SU-DHL-6 (cell line): ENCODE results near the gene BTBD9.

Experiments
- H2AFZ ChIP-seq: fragments of 200-600 bp; sonication (generic); 2 replicates; pipeline ENCODE4 v1.6.1; 2014; ENCODE audit warnings: low read depth, mild to moderate bottlenecking, moderate library complexity, mixed read lengths, antibody characterized with exemption, low read length; ENCODE audit not compliant: severe bottlenecking
- H3F3A ChIP-seq: fragments of 200-600 bp; shearing (Covaris generic); 2 replicates; pipeline ENCODE4 v1.6.0; 2016; ENCODE audit warnings: antibody characterized with exemption, mild to moderate bottlenecking; ENCODE audit not compliant: insufficient read depth
- H3K27ac ChIP-seq: fragments of 200-600 bp; sonication (generic); 2 replicates; pipeline ENCODE4 v1.5.1; 2016; ENCODE audit warnings: low read depth, mild to moderate bottlenecking, low read length, moderate library complexity, mixed read lengths
- H3K27me3 ChIP-seq: fragments of 200-600 bp; sonication (generic), shearing (Covaris generic); 2 replicates; pipeline ENCODE4 v1.6.0; 2014; ENCODE audit warnings: mild to moderate bottlenecking, low read length
- H3K36me3 ChIP-seq: fragments of 200-600 bp; sonication (generic); 2 replicates; pipeline ENCODE4 v1.6.1; 2014; ENCODE audit warnings: mild to moderate bottlenecking, low read length, mixed read lengths
- H3K4me2 ChIP-seq: fragments of 300-600, 200-600 bp; shearing (Covaris generic), sonication (generic); 2 replicates; pipeline ENCODE4 v1.6.0; 2014; ENCODE audit warnings: low read length, low read depth, mild to moderate bottlenecking; ENCODE audit not compliant: poor library complexity, severe bottlenecking
- H3K4me3 ChIP-seq: fragments of 200-600 bp; sonication (generic); 2 replicates; pipeline ENCODE4 v1.5.1; 2014; ENCODE audit warnings: antibody characterized with exemption, low read length, mild to moderate bottlenecking, mixed read lengths; ENCODE audit not compliant: insufficient read depth, poor library complexity, severe bottlenecking
- H3K79me2 ChIP-seq: fragments of 200-600 bp; sonication (generic); 2 replicates; pipeline ENCODE4 v1.6.1; 2014; ENCODE audit warnings: mild to moderate bottlenecking, low read length, moderate library complexity; ENCODE audit not compliant: insufficient read depth
- H3K9ac ChIP-seq: fragments of 200-600 bp; sonication (generic); 2 replicates; pipeline ENCODE4 v1.7.0; 2014; ENCODE audit warnings: mild to moderate bottlenecking, low read length
- H3K9me2 ChIP-seq: fragments of 200-600 bp; sonication (generic); replicated peaks from 2 replicates; pipeline ENCODE4 v1.6.1; 2014; ENCODE audit warnings: low read length; ENCODE audit not compliant: insufficient read depth
- H3K9me3 ChIP-seq: fragments of 200-600 bp; sonication (generic); 2 replicates; pipeline ENCODE4 v1.6.1; 2014; ENCODE audit warnings: low read length, mixed read lengths; ENCODE audit not compliant: insufficient read depth
- H4K20me1 ChIP-seq: fragments of 200-600 bp; sonication (generic); 2 replicates; pipeline ENCODE4 v1.6.1; 2014; ENCODE audit warnings: low read depth, mild to moderate bottlenecking, antibody characterized with exemption, low read length, moderate library complexity, mixed read lengths
- EZH2phosphoT487 ChIP-seq: fragments of 200-600 bp; sonication (generic), shearing (Covaris generic); conservative IDR thresholded peaks from 2 replicates; pipeline ENCODE4 v1.6.1; 2018; ENCODE audit warnings: mild to moderate bottlenecking, antibody characterized with exemption, low read length, moderate library complexity, mixed read lengths
- TF ChIP-seq, protein P1 (sequence below): fragments of 200-600 bp; sonication (generic); IDR thresholded peaks from one replicate; pipeline ENCODE4 v1.5.1; 2017; ENCODE audit warnings: antibody characterized with exemption, mild to moderate bottlenecking, low read length, moderate library complexity; ENCODE audit not compliant: insufficient read depth, poor library complexity, severe bottlenecking

The BTBD9 gene

GRCh38 chr6:38176797-38177751 lies 462.7 kb downstream of the BTBD9 start:
- Histone ChIP-seq H3F3A (no peaks in the 10 kb centered on the region), H3K9ac (no peak overlapping the region), H3K79me2 (no peaks in the 10 kb centered on the region), H3K36me3 (no peaks in the 10 kb centered on the region), H4K20me1 (no peaks in the 10 kb centered on the region), H3K27me3 (no peaks in the 10 kb centered on the region), H3K27ac (no peak overlapping the region), H3K9me3 (no peaks in the 10 kb centered on the region), H3K9me2 (no peaks in the 10 kb centered on the region), H3K4me2 (no peak overlapping the region), H3K4me3 (no peak overlapping the region), H2AFZ (no peak overlapping the region)
- TF ChIP-seq, protein P1, sequence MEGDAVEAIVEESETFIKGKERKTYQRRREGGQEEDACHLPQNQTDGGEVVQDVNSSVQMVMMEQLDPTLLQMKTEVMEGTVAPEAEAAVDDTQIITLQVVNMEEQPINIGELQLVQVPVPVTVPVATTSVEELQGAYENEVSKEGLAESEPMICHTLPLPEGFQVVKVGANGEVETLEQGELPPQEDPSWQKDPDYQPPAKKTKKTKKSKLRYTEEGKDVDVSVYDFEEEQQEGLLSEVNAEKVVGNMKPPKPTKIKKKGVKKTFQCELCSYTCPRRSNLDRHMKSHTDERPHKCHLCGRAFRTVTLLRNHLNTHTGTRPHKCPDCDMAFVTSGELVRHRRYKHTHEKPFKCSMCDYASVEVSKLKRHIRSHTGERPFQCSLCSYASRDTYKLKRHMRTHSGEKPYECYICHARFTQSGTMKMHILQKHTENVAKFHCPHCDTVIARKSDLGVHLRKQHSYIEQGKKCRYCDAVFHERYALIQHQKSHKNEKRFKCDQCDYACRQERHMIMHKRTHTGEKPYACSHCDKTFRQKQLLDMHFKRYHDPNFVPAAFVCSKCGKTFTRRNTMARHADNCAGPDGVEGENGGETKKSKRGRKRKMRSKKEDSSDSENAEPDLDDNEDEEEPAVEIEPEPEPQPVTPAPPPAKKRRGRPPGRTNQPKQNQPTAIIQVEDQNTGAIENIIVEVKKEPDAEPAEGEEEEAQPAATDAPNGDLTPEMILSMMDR, result no peak
- no peak for TF ChIP-seq EZH2phosphoT487

GRCh38 chr6:38175786-38176185 lies 463.9 kb downstream of the BTBD9 start:
- Histone ChIP-seq H3K4me2 (no peak overlapping the region), H3F3A (no peaks in the 10 kb centered on the region), H3K27me3 (no peaks in the 10 kb centered on the region), H3K4me3 (no peak overlapping the region), H3K9me2 (no peaks in the 10 kb centered on the region), H3K9me3 (no peaks in the 10 kb centered on the region), H2AFZ (no peak overlapping the region), H3K27ac (no peak overlapping the region), H3K9ac (no peak overlapping the region), H4K20me1 (no peaks in the 10 kb centered on the region), H3K36me3 (no peaks in the 10 kb centered on the region), H3K79me2 (no peaks in the 10 kb centered on the region)
- TF ChIP-seq EZH2phosphoT487, result no peak
- TF ChIP-seq, protein P1, result no peak

DNA sequence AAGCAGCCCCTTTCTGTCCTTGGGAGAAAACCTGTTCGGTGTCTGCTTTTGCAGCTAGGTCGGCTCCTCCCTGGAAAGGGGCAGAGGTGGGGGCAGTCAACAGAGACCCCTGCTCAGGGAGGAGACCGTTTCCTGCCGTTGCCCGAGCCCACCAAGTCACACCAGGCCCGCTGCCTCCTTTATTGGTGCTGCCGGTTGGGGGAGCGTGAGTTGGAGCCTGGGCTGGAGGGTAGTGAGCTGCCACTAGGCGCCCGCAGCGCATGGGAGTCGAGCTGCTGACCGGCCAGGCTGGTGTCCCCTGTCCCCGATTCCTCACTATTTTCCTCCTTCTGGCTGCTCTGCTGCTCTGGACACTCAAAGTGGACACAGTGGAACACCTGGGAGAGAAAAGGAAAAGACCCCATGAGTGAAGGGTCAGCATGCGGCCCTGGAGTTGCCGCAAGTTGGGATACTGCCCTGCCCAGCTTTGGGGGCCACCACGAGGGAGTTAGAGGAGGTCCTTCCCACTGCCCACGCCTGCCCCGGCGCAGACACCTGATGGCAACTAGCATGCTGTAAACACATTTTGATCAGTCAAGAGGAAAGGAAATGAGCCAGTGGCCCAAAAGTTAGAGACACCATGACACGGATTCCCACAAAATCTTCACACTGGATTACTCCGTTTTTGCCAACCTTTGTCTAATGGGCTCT lies 464.8 kb downstream of the BTBD9 start:
- no peaks in the 10 kb centered on the region for H3F3A ChIP-seq
- H3K79me2 ChIP-seq, result no peaks in the 10 kb centered on the region
- no peak overlapping the region for H3K27ac ChIP-seq
- H3K27me3 ChIP-seq, result no peaks in the 10 kb centered on the region
- no peaks in the 10 kb centered on the region for H4K20me1 ChIP-seq
- H3K9ac ChIP-seq, result no peak overlapping the region
- H3K36me3 ChIP-seq, result no peaks in the 10 kb centered on the region
- H2AFZ ChIP-seq, result no peak overlapping the region
- TF ChIP-seq, protein P1, result no peak
- no peak overlapping the region for H3K4me2 ChIP-seq
- no peak overlapping the region for H3K4me3 ChIP-seq
- no peaks in the 10 kb centered on the region for H3K9me2 ChIP-seq
- no peaks in the 10 kb centered on the region for H3K9me3 ChIP-seq
